ENCODE data around the gene SPACA7.
"Not testable (repeated sequence)": the region's sequence is repeated elsewhere in the genome, so short reads cannot be mapped to it uniquely, and the experiment has no call there.

Gene SPACA7

GRCh38 chr13:112431734-112432133, 55.6 kb downstream of the SPACA7 start:
- no peak for DNase-seq

DNA sequence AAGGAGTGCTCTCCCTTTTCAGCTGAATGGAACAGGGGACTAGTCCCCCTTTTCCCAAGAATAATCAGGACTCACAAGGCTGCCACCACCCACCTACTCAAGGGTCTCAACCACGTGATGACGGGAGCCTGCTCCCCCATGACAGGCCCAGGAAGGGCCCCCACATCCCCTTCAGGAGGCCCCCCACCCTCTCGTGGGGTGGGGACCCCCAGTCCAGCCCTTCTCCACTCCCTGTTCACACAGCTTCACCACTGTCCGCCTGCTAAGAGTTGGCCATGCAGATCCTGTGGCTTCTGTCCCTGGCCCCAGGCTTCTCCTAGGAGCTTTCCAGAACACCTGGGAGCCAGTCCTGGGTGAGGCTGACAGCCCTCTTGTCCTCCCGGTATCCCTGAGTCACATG, 56.6 kb downstream of the SPACA7 start:
- DNase-seq, result not testable (repeated sequence)

DNA sequence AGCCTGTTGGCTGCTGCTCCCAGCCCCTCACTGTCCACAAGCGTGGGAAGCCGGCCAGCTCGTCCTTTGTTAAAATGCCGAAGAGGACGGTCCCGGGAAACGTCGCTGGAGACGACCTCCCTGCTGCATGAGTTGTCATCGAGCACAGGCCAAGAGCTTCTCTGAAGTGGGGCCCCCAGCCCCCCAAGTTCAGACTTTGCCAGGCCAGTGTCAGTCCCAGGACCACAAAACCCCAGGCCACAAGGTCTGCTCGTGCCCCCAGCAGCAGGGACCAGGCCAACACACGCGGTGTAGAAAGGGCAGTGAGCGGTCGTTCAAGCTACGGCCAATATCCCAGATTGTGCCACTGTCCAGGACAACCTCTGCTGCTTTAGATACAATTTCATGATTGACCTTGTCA, 57.4 kb downstream of the SPACA7 start:
- not testable (repeated sequence) for DNase-seq

- no peak for DNase-seq
Measured at GRCh38 chr13:112434032-112434431, 57.9 kb downstream of the SPACA7 start.

DNA sequence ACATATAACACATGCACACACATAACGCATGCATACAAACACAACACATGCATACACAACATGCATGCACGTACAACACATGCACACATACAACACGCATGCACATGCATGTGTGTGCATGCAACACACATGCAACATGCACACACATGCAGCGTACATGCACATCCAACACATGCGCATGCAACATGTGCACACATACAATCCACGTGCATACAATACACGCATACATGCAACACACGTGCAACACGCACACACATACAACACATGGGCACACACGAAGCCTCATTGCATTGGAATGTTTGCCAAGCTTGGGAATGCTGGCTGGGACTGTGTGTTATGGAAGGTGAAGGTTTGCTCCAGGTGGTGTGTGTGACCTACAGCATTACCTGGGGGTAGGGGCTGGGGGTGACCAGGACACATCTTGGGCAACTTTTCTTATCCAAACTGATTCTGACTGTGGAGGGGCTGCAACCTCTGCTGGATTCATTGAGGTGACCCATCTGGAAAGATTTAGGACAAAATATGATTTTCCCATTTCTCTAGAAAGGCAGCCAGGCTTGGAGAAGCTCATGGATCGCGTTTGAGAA, 58.9 kb downstream of the SPACA7 start:
- DNase-seq, result no peak

DNA sequence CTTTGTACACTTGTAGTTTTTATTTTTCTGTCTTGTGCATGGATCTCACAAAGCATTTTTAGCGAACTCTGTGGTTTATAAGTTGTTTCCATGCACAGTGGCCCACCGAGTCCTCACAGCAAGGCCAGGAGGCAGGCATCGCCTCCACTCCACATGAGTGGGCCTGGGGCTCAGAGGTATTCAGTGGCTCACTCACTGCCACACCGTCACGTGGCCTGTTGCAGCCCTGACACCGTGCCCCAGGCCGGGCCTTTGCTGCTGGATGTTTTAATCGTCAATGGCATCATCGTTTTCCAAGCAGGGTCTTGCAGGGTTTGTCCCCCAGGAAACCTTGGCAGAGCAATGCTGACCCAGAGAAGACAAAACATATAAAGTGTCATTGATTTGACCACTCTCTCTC, 59.8 kb downstream of the SPACA7 start:
- no peak for DNase-seq

- DNase-seq, result peak; percentile 8
Measured at GRCh38 chr13:112438094-112438493, 61.9 kb downstream of the SPACA7 start.

- no peak for DNase-seq
Measured at GRCh38 chr13:112438515-112438914, 62.4 kb downstream of the SPACA7 start.

- DNase-seq, result no peak
Measured at GRCh38 chr13:112441226-112441625, 65.1 kb downstream of the SPACA7 start.

GRCh38 chr13:112441779-112442310, 65.7 kb downstream of the SPACA7 start:
- no peak for DNase-seq

DNA sequence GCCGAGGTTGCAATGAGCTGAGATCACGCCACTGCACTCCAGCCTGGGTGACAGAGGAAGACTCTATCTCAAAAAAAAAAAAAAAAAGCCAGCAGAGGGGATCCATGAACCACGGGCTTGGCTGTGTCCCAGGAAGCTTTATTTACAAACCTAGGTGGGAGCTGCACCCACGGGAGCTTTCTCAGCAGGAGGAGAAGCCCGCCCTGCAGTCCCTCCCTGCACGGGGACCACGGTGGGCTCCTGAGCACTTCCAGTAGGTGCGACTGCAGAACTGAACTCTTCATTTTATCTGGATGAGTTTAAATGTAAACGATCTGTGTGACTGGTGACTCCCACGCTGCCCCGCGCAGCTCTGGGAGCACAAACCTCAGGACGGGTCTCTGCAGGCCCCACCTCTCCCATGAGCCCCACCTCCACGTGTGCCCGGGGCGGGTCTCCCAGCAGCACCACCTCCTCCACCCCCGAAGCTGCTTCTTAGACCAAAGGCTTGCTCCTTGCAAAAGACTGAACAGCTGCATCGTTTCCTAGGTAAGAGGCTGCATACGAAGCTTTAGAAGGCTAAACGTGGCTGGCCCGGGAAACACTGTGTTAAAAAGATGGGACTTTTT, 66.4 kb downstream of the SPACA7 start:
- DNase-seq, result no peak

GRCh38 chr13:112443191-112443994, 67.2 kb downstream of the SPACA7 start:
- no peak for DNase-seq

DNA sequence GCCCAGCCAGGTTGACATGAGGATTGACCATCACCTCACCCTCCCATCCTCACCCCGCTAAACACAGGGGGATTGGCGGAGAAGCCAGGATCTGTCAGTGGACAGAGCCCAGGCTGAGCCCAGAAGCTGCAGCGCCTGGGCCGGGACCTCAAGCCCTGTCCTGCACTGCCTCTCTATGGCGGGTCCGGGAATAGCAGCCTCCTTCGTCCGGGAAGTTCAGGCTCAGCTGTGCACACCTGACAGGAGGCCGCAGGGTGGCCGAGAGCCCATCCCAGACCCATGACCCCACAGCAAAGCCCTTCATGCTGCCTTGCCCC, 67.8 kb downstream of the SPACA7 start:
- peak; percentile 68 for DNase-seq

- no peak for DNase-seq
Measured at GRCh38 chr13:112444416-112445399, 68.6 kb downstream of the SPACA7 start.

DNA sequence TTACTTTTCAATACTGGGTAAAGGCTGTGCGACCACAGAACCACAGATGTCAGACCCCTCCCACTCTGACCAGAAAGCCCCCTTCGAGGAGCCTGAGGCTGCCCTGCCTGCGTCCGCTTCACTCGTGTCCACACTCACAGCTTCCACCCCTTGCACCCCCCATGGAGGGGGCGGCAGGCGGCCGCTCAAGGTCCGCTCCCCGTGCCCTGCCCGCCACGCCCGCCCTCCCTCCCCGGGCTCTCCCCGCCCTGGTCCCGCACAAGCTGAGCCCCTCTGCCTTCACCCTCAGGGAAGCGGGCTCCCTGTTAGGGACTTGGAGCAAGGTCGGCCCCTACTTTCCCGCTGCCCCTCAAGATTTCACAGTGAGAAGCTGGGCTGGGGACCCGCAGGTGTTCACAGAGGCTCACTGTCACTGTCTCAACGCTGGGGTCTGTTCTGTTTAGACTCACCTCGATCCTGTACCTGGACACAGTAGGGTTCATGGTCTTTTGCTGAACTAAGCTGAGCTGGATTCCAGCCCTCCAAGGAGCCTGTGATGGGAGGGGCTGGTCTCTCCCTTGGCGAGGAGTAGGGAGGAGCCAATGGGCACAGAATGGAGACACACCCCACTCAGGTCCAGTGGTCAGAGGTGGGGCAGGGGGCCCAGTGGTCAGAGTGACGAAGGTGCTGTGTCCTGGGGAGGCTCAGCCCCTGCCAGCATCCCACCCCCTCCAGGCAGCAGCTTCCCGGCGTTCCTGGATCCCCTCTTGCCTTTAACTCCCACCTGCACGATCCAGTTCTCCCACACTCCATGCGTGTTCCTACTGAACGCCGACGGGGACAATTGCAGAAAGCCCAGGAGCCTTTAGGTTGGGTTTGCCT, 69.5 kb downstream of the SPACA7 start:
- no peak for DNase-seq

GRCh38 chr13:112446347-112446861, 70.2 kb downstream of the SPACA7 start:
- no peak for DNase-seq

DNA sequence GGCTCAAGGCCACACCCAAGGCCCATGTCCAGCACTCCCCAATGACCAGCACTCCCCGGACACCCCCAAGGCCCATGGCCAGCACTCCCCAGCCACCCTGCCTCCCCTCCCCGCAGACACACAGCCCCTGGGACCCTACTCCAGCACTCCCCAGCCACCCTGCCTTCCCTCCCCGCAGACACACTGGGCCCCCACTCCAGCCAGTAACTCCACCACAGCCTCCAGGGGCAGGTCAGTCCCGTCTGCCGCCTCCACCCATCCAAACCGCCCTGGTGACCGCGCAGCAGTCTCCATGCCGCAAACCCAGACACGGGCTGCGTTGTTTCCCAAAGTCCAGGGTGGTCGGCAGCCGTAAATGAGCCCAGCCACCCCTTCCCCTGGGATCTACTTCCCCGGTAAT, 70.7 kb downstream of the SPACA7 start:
- DNase-seq, result no peak

- no peak for DNase-seq
Measured at GRCh38 chr13:112447306-112447705, 71.2 kb downstream of the SPACA7 start.

GRCh38 chr13:112447761-112448603, 71.8 kb downstream of the SPACA7 start:
- peak; percentile 90 for DNase-seq
